GM18861 (cell line): ENCODE measurements around the gene SVIL.
A peak's percentile ranks its signal among the peaks of the same experiment; 100 is the strongest.
"Not testable (repeated sequence)": the region's sequence is repeated elsewhere in the genome, so short reads cannot be mapped to it uniquely, and the experiment has no call there.

ENCODE experiments used
- ATAC-seq: cut with Tn5 transposase; IDR thresholded peaks from one replicate; pipeline ENCODE4 v1.9.1; 2021; ENCODE audit not compliant: unreplicated experiment

SVIL gene

DNA sequence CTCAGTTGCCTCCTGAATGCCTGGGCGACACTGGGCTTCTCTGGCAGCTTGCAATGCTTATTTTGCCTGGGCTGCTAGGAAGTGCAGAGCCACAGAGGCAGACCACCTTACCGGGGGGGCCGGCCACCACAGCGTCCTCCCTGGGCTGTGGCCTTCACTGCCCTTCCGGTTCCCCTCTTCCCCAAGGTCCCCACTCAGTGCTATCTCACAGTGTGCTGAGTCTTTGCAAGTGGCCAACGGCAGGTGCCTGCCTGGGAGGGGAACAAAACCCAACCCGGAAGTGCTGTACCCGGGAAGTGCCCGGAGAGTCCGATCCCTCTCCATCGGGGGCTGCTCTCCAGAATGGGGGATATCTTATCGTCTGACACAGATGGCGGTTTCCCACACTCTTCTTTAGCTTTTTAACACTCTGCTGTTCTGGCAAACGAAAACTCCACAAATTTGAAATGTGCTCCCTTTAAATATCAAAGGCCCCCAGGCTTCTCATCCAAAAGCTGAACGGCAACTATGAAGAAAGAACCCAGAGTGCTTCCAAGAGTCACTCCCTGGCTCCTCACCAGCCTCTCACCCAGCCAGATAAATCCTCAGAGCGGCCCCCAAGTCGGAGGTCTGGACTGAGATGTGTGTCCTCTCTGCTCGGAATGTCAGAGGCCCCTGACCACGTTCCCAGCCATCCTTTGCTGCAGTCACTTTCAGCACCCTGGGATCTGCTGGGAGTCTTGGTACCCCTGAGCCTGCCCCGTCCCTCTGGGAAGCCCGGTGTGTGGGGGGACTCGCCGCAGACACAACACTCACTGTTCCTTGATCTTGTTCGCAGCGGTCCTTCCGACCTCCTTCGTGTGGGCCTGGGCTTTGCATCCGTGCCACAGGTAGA, 165.1 kb downstream of the SVIL start:
- ATAC-seq: no peak

DNA sequence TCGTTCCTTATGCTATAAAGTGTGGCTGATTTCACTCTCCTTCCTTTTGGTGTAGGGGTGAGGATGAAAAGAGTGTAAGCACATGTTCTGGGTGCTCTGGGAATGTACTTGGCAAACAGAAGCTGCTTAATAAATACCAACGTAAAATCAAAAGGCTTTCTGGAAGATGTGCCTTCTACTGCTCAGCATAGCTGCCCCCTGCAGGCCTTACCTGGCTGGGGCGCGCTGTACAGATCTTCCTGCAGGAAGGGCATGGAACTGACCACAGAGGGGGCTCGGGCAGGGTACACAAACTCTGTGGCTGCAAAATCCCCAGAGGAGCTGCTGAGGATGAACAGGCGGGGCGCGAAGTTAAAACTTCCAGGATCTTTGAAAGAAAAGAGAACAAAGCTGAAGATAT, 169.4 kb downstream of the SVIL start:
- ATAC-seq: no peak

DNA sequence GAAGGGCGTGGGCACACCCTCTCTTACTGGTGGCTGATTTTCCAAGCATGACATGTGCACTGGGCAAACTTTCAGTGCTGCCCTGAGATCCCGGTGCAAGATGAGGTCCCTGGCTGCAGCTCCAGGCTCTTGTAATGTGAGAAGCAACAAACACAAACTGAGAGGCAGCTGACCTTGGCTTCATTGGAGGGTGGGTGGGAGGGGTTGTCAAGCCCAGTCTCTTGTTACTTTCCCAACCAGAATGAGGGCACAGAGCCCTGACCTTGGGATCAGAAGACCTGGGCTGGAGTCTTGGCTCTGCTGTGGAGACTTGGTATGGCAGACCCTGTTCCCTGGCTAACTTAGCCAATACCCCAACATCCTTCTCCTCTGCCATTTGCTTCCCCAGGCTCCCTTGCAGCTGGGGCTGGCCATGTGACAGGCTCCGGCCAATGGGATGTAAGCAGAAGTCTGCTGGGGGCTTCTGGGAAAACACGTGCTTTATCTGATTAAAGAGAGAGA, 170.1 kb downstream of the SVIL start:
- ATAC-seq: not testable (repeated sequence)

DNA sequence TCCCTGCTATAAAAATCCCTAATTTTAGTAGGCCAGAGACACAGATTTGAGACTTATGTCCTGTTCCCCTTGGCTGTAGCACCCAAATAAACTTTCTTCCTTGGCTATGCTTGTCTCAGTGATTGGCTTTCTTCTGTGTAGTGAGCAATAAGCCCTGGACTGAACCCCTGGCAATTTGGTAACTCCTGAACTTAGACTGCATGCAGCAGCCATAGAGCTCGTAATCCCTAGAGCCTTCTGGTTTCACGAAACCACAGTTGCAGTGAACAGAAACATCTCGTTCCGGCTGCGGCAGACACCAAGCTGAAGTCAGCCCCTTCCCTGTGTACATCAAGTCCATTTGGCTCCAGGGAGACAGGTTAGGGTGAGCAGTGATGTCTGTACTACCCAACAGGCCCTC, 173.7 kb downstream of the SVIL start:
- ATAC-seq: no peak

DNA sequence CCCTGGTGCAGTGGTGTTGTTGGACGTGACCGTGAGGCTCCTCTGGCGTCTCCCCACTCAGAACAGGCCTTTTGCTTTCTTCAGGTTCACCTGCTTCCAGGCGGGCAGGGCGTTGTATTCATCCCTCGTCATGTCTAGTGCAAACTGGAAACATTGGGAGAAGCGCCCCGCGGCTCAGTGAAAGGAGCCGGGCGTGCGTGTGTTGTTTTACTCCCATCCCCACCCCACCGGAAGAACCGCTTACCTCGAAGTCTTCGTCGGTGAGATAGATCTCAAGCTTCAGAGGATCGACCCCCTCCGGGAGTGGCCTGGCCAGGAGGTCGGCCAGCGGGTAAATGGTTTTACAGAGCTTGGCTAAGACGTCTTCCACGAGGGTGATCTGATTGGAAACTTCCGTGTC, 176.6 kb downstream of the SVIL start:
- not testable (repeated sequence) for ATAC-seq

DNA sequence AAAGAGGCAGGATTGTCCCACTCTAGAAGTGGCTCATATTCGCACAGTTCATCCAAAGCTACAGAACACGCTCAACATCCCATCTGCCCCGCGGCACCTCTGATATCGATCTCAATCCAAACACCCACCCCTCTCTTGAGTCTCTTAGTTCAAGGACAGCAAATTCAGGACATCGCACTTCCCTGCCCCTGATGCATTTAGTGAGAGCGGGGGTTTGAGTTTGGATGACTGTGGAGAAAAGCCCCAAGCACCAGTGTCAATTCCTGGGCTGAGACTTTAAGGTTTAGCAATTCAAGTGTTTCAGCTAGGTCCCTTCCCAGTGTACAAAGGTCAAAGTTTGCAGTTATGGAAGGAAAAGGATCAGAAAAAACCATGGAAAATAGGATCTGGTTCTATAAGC, 179.7 kb downstream of the SVIL start:
- ATAC-seq: no peak

DNA sequence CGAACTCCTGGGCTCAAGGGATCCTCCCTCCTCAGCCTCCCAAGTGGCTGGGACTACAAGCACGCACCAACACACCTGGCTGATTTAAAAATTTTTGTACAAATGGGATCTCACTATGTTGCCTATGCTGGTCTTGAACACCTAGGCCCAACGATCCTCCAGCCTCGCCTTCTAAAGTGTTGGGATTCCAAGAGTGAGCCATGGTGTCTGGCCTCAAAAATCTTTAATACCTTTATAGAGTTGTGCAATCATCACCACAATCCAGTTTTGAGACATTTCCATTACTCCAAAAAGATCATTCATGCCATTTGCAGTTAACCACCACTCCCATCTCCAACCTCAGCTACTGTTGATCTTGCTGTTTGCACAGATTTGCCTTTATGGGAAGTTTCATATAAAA, 180.5 kb downstream of the SVIL start:
- no peak for ATAC-seq

DNA sequence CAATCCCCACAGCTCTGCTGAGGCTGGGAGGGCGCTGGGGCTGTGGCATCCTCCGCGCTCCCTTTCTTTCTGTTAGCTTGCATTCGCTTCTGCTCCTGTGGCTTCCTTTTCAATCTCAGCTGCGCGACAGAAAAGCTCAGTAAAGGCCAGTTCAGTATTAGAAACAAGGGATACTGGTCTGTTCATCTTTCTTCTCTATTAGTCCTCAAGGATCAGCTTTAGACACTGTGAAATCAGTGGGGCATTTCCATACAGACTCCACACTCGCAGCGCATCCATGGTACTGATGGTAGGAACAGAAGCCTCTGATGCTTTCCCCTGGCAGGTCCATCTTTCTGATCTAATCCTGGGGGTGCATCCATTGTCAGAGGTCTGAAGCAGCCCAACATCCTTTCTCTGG, 182.2 kb downstream of the SVIL start:
- no peak for ATAC-seq

DNA sequence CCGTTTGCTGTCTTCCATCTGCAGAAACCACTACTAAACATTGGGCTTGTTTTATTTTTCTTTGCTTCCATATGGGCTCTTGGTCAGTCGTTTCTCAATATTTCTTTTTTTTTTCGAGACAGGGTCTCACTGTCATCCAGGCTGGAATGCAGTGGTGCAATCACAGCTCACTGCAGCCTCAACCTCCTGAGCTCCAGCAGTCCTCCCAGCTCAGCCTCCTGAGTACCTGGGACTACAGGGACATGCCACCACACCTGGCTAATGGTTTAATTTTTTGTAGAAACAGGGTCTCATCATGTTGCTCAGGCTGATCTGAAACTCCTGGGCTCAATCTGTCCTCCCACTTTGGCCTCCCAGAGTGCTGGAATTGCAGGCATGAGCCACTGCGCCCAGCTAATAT, 182.8 kb downstream of the SVIL start:
- no peak for ATAC-seq

DNA sequence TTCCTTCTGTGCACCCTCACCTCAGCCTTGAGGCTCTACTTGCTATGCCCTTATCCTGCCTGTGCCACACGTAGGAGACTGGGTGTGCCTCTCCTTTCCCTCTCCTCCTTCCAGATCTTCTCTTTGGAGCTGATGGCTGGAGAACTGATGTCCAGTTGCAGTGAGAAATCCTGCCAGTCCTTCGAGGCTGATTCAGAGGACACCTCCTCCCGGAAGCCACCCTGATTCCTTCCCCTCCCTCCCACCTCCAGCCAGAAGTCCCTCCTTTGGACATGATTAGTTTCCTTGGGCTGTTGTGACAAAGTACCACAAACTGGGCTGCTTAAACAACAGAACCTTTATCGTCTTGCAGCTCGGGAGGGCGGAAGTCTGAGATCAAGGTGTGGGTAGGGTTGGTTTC, 184.4 kb downstream of the SVIL start:
- no peak for ATAC-seq

DNA sequence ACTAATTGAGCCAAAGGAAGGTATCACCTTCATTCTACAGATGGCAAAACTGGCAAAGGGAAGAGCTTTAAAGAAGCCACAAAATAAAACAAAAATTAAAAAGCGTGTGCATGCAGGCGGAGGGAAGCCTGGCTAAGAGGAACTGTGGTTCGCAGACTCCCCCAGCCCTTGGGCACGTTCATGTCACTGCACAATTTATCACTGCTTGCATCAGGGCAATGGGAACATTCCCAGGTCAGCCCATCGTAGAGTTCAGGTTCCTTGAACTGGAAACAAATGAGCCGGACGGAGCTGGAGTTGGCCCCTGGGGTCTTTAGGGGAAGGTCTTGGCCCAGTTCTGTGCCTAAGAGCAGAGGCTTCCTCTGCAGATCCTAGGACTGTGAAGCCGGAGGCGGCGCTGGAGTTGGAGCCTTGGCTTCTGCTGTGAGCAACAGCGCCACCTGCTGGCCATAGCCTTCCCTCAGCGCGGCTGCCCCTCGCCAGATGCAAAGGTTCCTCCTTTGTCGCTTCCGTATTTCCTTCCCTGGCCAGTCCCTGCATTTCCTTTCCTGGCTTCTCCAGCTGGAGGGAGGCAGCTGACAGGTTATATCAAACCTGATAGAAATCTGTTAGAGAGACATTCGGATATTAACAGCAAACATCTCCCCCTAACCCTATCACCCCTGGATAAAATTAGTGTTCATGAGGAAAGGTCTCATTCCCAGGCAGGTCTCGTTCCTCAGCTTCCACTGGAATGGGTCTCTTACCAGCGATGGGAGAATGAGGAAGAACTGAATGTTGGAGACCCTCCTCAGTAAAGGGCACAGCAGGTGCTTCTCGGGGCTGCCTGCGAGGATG, 185.8 kb downstream of the SVIL start:
- peak; percentile 79 for ATAC-seq

DNA sequence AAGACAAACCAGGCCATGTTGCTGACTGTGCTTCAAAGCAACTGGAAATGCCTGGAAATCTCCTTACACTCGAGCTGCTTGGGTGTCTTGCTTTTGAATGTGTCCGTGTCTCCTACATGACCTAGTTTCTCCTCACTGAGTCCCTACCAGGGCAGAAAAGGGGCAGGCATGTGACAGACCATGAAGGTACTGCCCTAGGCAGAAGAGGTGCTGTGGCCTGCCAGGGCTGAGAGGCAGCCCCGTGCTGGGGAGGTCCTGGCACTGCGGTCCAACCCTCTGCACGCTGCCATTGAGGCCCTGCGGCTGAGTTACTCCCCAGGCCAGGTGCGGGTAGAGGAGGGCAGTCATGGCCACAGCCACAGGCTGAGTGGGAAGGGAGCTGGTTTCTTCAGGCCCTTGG, 186.6 kb downstream of the SVIL start:
- no peak for ATAC-seq

DNA sequence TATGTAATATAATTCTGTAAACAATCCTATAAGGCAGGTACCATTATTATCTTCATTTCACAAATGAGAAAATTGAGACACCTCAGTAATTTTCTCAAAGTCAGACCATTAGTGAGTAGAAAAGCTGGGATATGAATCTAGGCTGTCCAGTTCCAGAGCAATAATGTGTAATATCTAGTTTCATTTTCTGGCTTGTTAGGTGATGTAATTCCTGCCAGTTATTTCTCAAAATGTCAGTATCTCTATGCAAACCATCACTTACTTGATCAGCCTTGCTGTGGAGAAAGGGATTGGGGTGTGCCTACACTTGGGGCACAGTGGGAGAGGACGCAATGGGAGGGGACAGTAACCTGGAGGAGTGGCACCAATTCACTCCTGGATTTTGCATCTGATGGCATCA, 188.4 kb downstream of the SVIL start:
- no peak for ATAC-seq

DNA sequence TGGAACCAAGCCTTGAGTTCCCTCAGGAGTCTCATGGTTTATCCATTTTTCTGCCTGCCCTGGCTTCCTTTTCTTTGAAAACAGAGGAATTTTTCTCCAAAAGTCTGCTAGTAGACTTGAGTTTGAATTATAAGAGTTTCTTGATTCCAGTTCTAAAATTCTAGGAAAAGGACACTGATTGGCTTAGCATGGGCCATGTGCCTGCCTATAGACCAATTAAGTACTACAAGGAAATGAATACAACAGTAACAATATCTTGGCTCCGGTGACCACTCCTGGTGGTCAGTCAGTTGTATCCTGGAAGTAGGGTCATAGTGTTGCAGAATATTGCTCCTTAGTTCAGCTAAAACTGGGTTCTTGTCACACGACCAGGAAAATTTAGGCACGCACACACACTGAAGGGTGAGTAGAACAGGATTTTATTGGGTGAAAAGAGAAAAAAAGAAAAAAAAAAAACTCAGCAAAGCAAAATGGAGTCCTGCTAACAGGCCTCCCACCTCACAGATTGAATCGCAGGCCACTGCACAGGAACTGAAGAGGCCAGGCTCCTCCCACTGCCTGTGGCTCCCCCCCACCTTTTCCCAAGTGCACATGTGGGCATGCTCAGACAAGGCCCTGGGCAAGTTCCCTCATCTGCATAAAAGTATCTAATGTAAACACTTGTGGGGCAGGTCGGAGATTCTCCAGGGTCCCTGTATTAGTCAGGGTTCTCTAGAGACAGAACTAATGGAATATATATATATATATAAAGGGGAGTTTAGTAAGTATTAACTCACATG, 190.8 kb downstream of the SVIL start:
- no peak for ATAC-seq

DNA sequence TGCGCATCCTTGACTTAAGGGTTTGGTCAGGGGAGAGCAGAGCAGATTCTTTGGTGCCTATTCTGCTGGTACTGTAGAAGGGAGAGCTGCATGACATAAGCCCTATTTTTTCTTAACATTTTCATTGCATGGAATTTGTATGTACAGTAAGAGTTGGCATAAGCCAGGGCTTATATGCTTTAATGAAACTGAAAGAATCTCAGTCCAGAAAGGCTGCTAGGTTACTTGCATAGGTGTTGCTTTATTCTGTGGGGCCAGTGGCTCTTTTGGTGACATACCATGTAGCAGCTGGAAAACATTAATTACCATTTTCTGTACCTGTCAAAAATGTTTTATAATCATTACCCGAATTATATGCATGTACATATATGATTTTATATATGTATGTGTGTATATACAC, 193.8 kb downstream of the SVIL start:
- ATAC-seq: no peak

DNA sequence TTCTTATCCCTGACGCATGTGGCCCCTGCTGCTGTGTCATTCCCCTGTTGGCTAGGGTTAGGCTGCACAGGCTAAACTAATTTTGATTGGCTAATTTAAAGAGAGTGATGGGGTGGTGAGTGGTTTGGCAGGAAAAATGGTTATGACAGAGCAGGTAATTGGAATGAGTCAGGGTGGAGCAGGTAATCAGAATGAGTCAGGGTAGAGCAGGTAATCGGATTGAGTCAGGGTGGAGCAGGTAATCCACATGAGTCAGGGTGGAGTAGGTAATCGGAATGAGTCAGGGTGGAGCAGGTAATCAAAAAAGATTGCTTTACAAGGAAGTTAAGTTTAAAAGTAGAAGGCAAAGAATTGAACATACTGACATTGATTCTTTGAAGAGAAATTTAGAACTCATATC, 195.8 kb downstream of the SVIL start:
- ATAC-seq: not testable (repeated sequence)

DNA sequence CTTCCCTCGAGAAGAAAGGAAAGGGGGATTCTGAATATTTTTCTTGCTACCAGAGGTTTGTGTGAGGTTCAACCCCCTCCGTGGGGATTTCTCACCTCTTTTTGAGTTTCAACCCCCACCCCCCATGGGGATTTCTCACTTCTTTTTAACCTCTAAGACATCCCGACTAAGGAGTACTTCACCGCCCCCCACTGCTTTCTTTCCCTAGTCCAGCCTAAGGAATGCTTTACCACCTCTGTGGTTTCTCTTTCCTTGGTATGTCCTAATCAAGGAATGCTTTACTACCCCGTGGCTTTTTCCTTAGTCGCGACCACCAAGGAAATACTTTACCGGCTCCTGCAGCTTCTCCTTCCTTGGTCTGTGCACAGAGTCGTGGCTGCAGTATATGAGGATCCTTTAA, 196.5 kb downstream of the SVIL start:
- ATAC-seq: no peak

DNA sequence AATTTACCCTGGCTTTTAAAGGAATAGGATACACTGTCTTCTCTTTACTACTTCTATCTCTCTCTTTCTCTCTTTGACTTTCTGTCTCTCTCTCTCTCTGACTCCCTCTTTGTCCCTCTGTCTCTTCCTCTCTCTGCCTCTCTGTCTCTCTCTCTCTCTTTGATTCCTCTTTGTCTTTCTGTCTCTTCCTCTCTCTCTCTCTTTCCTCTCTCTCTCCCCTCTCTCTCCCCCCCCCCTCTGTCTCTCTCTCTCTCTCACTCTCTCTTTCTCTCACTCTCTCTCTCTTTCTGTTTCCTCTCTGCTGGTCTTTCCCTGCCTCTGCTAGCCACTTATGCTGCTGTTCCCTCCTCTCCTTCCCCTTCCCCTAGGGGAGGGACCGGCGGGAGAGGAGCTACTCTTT, 196.9 kb downstream of the SVIL start:
- no peak for ATAC-seq

DNA sequence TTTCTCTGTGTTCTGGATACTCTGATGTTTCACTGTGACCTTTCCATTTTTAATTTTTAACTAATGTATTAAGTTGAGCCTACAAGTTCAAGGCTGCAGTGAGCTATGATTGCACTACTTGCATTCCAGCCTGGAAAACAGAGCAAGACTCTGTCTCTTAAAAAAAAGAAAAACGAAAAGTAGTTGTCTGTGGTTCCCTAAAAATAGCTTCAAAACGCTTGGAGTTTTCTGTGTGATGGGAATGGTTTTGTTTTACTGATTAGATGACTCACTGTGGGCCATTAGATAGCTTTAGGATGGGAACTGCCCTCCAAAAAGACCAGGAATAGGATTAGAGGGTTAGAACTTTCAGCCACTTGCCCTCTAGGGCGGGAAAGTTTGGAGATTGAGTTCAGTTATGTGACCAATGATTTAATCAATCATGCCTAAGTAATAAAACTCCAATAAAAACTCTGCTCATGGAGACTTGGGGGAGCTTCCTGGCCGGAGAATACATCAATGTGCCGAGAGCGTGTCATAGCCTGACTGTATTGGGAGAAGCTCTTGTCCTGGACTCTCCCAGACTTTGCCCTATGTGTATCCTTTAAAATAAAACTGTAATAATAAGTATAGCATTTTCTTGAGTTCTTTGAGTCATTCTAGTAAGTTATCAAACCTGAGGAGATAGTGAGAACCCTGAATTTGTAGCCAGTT, 198.8 kb downstream of the SVIL start:
- ATAC-seq: no peak

DNA sequence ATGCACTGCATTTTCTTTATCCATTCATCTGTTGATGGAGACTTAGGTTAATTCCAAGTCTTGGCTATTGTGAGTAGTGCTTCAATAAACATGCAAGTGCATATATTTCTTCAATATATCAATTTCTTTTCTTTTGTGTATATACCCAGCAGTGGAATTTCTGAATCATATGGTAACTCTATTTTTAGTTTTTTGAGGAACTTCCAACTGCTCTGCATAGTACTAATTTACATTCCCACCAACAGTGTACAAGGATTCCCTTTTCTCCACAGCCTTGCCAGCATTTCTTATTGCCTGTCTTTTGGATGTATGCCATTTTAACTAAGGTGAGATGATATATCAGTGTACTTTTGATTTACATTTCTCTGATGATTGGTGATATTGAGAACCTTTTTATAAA, 200.7 kb downstream of the SVIL start:
- no peak for ATAC-seq

DNA sequence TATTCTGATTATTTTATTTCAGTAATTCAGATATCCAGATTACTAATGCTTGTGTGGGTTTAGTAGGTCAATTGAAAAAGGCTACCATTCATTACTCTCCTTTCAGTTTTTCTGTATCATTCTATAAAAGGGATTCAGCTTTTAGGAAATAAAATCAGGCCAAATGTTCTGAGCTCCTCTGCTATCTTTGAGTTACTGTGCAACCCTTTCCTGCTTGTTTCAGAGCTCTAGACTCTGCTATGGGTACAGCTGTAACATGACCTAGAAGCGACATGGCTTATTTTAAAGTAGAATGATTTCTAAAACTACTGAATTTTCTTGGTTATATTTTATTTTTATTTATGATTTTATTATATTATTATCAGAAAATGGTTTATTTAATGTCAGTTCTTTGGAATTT, 203.1 kb downstream of the SVIL start:
- ATAC-seq: no peak
